ENCODE data around the gene HMG20B. TPM values are rescaled to one million over a fixed set of nuclear protein-coding genes. Genes with fewer than 3 reads are reported as not detected.
A peak's percentile ranks its signal among the peaks of the same experiment; 100 is the strongest.

The HMG20B gene
- total and polyA plus RNA-seq, 2 of the 8 experiments (the other 6 are each of a cell fraction or from before 2014, with no cell fraction given): 42.9 to 74.2 TPM

- WGBS, 2 experiments (ENCODE audit: extremely low coverage in 1 of 2, insufficient coverage in 1 of 2, insufficient read length in 1 of 2, insufficient replicate concordance in 2 of 2, low coverage in 1 of 2, low lambda C conversion rate in 2 of 2, missing lambda C conversion rate in 1 of 2): 12% methylated on average over 18 of the region's 46 CpGs; no CpG with 5 or more reads in 1 of the 2 experiments
- Histone ChIP-seq H3K4ac (replicated peaks; ENCODE audit: insufficient read length, low read depth, low read length) (peak within 1 kb of the TSS; percentile 38), H2BK120ac (replicated peaks; ENCODE audit: low read depth, low read length) (no peak within 1 kb of the TSS), H4K91ac (replicated peaks; ENCODE audit: insufficient read length, low read length) (peak within 1 kb of the TSS; percentile 52), H3K23me2 (ENCODE audit: low read depth, low read length) (peaks cover 18% of the 10 kb centered on the region; the same call in 1 of the 2 replicates), H2AK5ac (ENCODE audit: low read depth, low read length) (peak within 1 kb of the TSS; percentile 86), H2AFZ (ENCODE audit: low read length) (peak within 1 kb of the TSS; percentile 80; the same call in 1 of the 2 replicates), H3K9ac (replicated peaks in 1 of 4; ENCODE audit: extremely low read depth in 1 of 4, low read depth in 3 of 4, low read length in 3 of 4) (peak within 1 kb of the TSS in 1 of 4 experiments; percentile 39; a peak in 2 of 7 replicates), H2BK12ac (ENCODE audit: low read depth, low read length) (peak within 1 kb of the TSS; percentile 50; the same call in 1 of the 2 replicates), H3K79me1 (ENCODE audit: low read depth, low read length) (no peaks in the 10 kb centered on the region), H3K18ac (ENCODE audit: extremely low read depth, low read length) (peak within 1 kb of the TSS; percentile 81; the same call in 1 of the 2 replicates), H4K8ac (ENCODE audit: extremely low read depth, insufficient read depth, low read length) (peak within 1 kb of the TSS; percentile 5; the same call in 1 of the 2 replicates), H3K4me2 (ENCODE audit: insufficient read depth in 1 of 2, low read depth in 2 of 2, low read length in 2 of 2) (peak within 1 kb of the TSS; percentile 82 to 83), H3K56ac (replicated peaks; ENCODE audit: insufficient read length, low read depth, low read length) (no peak within 1 kb of the TSS), H3K9me3 (ENCODE audit: insufficient read depth in 2 of 2, low read depth in 1 of 2, low read length in 1 of 2) (no peaks in the 10 kb centered on the region), H3K27me3 (replicated peaks in 1 of 4; ENCODE audit: control insufficient read depth in 3 of 4, extremely low read depth in 1 of 4, insufficient read depth in 3 of 4, low read length in 3 of 4) (peaks cover 0 to 16% (median 13%) of the 10 kb centered on the region in 4 experiments; a peak in 5 of 7 replicates), H2BK20ac (ENCODE audit: low read length) (no peak within 1 kb of the TSS), H4K5ac (ENCODE audit: insufficient read length, low read depth, low read length) (no peak within 1 kb of the TSS), H2BK5ac (ENCODE audit: low read depth, low read length) (peak within 1 kb of the TSS; percentile 35; the same call in 1 of the 2 replicates), H3K27ac (ENCODE audit: low read depth, low read length) (no peak within 1 kb of the TSS), H3K36me3 (ENCODE audit: control insufficient read depth in 2 of 4, insufficient read depth in 4 of 4, low read length in 3 of 4) (peaks cover 0 to 8% (median under 1%) of the 10 kb centered on the region in 4 experiments; a peak in 1 of 8 replicates), H2BK15ac (ENCODE audit: low read length) (peak within 1 kb of the TSS; percentile 99), H3K4me1 (replicated peaks in 1 of 4; ENCODE audit: control insufficient read depth in 3 of 4, insufficient read depth in 4 of 4, low read length in 3 of 4) (peaks cover 3 to 14% (median 12%) of the 10 kb centered on the region in 4 experiments), H3K23ac (ENCODE audit: insufficient read length) (no peak within 1 kb of the TSS), H3K79me2 (ENCODE audit: control insufficient read depth in 1 of 2, insufficient read depth in 2 of 2, low read length in 2 of 2) (no peaks in the 10 kb centered on the region), H4K20me1 (replicated peaks in 1 of 2; ENCODE audit: control insufficient read depth in 1 of 2, insufficient read depth in 2 of 2, low read length in 2 of 2) (peaks cover 0 to 8% of the 10 kb centered on the region in 2 experiments), H3K14ac (ENCODE audit: insufficient read length) (no peak within 1 kb of the TSS), H3K4me3 (ENCODE audit: extremely low read depth in 1 of 4, insufficient read depth in 2 of 4, low read depth in 3 of 4, low read length in 4 of 4) (peak within 1 kb of the TSS; percentile 15 to 64 (median 36))
- ChIA-PET POLR2A (ENCODE audit: partially characterized antibody) (interaction anchor here (1.3 kb wide), 3 partner anchors 7 to 51 kb away, joined by 3 to 6 read pairs (median 3); no protein-coding TSS in a partner anchor), CTCF (ENCODE audit: partially characterized antibody) (interaction anchor here (3.4 to 4.0 kb wide), 2 partner anchors 8 to 12 kb away, joined by 21 to 23 read pairs; no protein-coding TSS in a partner anchor)
- DNase-seq (ENCODE audit: low read depth in 1 of 2, low spot score in 2 of 2) (peak in 1 of 2 experiments; percentile 93), FAIRE-seq (no peak)
- TF ChIP-seq SIN3A (conservative IDR thresholded peaks at IDR 0.05 in 1 of 2, IDR thresholded peaks at IDR 0.05 in 1 of 2; ENCODE audit: low read depth in 1 of 2, low read length in 2 of 2): no peak
- peak; percentile 64 for TF ChIP-seq KDM4A (IDR thresholded peaks at IDR 0.05; ENCODE audit: low read depth, low read length, severe bottlenecking)
- no peak for TF ChIP-seq E2F6 (IDR thresholded peaks at IDR 0.05)
- TF ChIP-seq TEAD4 (IDR thresholded peaks at IDR 0.05; ENCODE audit: low read depth, low read length): no peak
- no peak for TF ChIP-seq KDM5A (IDR thresholded peaks at IDR 0.05; ENCODE audit: low read length)
- no peak for TF ChIP-seq EP300 (IDR thresholded peaks at IDR 0.05; ENCODE audit: borderline replicate concordance in 1 of 2, low read depth in 2 of 2, low read length in 2 of 2)
- TF ChIP-seq CTCF (IDR thresholded peaks at IDR 0.05; ENCODE audit: control extremely low read depth in 1 of 3, insufficient read depth in 1 of 3, low read depth in 1 of 3, low read length in 3 of 3): 0 out of 4 replicates have a peak, but pooled peaks of 1 of the 3 experiments have one; percentile 1
These were observed 34.0 kb downstream of the HMG20B start, which contains the start of gene TBXA2R for GRCh38 chr19:3606690-3607289. Gene TBXA2R (minus strand): TSS chr19:3606875. CDS start chr19:3600634, 6,241 bp downstream.
